Caki2 (cell line): ENCODE results near the gene STXBP6. TPM values are rescaled to one million over a fixed set of nuclear protein-coding genes. Genes with fewer than 3 reads are reported as not detected.

ENCODE experiments used
- DNase-seq: peaks from one replicate; pipeline ENCODE4 v3.0.0-alpha.2; 2015; ENCODE audit warnings: low read depth
- in situ Hi-C: cut with HindIII; loops from 2 replicates; pipeline ENCODE4 v1.10.0; 2016; ENCODE audit warnings: low sequenced_read_pairs, low pct_unique_long_range_greater_than_20kb, mixed read lengths
- total RNA-seq: library from RNA; depleted of rRNA; stranded (reverse); fragments of >200 nt; shearing (Covaris generic); gene quantifications from 2 replicates; pipeline ENCODE4 v1.2.3, GENCODE V29; 2014; ENCODE audit warnings: low replicate concordance

STXBP6 gene
- total RNA-seq, 1 experiment from 2014 or later = 14.9 TPM

DNA sequence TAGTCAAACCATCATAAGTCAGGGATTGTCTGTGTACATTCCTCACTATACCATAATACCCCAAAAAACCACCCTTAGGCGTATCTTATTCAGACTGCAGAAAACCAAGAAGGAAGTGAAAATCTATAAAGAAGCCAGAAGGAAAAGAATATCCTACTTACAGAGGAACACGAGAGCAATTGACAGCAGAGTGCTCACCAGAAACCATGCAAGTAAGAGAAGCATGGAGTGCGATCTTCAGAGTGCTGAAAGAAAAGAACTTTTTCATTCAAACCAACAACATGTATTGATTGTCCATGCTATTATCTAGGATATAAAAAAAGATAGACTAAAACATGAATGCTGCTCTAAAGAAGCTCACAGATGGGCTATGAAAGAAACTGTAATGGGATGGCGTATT, 50.8 kb downstream of the STXBP6 start:
- in situ Hi-C loops = no loop called here
- DNase-seq = no peak

DNA sequence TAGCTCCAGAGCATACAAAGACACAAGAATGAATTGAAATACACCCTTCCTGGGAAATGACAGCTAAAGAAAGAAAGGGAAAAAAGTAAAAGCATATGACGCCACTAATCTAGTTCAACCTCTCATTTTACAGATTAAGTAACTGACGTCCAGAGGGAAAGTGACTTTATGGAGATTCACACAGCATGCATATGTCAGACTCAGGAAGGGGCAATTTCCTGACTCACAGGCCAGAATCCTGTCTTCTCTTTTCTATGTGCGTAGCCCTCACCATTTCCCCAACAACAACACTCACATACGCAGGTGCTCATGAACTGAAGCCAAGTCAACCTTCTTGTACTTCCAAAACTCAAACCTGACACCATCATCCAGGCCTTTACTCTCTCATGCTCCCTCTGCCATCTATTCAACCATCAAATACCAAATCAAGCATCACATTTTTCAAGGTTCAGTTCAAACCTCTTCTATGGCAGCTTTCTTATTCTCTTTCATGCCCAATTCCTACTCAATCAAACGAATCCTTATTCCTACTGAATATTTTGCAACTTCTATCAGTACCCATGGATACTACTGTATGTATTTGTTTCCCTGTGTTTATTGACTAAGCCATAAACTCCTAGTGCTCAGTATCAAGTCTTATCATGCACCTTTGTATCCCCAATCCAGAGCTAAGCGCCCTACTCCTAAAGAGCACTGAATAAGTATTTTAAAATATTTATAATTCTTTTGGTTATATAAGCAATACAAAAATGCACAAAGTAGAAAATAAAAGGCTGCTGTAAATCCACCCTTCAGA, 52.8 kb downstream of the STXBP6 start:
- in situ Hi-C loops = no loop called here
- no peak for DNase-seq

DNA sequence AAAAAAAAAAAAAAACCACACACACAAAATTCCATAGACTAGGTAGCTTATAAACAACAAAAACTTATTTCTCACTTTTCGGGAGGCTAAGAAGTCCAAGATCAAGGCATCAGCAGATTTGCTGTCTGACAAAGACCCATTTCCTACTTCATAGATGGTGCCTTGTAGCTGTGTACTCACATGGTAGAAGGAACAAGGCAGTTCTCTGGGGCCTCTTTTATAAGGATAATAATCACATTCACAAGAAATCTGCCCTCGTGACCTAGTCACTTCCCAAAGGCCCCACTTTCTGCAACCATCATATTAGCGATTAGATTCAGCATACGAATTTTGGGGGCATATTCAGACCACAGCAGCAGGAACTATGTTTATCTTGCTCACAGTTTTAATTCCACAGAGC, 54.9 kb downstream of the STXBP6 start:
- in situ Hi-C loops = no loop called here

DNA sequence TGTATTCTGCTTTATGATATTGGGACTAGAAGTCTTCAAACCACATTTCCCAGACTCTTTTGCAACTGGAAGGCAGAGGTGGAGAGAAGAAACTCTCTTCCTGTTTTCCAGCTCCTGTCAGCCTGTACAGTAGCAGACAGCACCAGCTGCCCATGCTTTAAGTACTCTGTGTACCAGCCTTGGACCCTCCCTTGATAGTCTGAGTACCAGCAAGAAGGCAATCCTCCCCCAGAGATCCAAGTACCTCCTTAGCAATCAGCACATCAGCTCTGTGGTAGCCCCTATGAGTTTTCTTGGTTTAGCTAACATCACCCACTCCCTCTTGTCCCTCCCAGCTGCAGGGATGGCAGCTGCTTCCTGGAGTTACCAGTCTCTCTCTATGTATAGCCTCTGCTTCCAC, 56.3 kb downstream of the STXBP6 start:
- DNase-seq = no peak
- in situ Hi-C loops = no loop called here

More for the DNA sequence above, 54.9 kb downstream of the STXBP6 start:
- DNase-seq = no peak

DNA sequence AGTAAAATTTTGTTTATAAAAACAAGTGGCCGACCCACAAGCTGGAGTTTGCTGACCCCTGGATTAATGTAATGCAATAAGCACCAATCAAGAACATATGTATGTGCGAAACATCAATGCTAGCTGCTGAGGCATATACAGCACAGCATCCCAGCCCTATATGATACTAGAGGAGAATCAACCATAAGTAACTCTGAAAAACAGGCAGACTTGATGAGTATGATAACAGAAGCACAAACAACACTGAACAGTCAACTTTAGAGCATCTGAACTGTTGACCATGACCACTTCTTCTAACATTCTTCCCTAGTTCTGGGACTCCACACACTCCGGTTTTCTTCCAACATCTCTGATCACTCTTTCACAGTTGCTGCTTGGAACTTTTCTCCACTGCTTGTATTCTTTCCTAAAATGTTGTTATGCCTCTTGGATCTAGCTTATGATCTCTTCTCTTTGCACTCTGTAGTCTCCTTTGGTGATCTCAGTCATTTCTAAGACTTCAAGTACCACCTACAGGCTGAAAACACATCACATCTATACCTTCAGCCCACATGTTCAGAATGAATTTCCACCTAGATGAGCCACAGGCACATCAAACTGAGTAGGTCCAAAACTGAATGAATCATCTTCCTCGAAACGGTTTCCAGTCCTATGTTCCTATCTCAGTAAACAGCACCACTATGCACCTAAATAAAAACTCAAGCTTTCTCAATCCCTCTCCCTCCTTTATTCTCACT, 57.2 kb downstream of the STXBP6 start:
- in situ Hi-C loops = no loop called here
- no peak for DNase-seq

DNA sequence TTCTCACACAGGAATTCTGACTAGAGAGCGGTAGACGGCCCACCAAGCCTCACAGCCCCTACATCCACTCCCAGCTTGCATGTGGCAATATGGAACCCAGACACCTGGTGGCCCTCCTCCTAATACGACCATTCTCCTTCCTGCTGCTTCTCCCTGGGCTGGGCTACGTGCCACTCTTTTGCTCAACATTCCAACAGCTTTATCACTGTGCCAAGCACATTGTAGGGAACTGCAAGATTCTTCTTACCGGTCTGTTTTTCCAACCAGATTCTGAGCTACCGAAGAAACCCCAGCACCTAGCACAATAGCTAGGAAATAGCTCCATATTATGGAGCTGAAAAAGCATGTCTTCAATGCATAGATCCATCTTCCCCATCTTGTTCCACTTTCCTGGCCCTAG, 58.1 kb downstream of the STXBP6 start:
- DNase-seq = no peak
- in situ Hi-C loops = no loop called here

DNA sequence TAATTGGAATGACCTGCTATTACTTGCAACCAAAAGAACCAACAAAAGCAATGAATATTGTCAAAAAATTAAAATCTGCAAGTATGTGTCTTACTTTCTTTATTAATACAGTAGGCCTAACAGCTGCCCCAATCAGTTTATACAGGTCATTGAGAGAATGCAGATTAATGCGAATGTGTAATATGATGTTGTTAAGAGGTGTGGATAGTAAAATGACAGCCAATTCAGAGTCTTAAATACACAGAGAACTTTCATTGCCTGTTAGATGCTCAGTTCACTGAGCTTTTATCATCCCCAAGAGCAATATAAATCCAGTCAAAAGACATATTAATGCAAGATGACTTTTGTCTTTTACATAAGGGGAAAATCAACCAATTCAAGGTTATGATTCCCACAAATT, 58.7 kb downstream of the STXBP6 start:
- no peak for DNase-seq
- in situ Hi-C loops = no loop called here

DNA sequence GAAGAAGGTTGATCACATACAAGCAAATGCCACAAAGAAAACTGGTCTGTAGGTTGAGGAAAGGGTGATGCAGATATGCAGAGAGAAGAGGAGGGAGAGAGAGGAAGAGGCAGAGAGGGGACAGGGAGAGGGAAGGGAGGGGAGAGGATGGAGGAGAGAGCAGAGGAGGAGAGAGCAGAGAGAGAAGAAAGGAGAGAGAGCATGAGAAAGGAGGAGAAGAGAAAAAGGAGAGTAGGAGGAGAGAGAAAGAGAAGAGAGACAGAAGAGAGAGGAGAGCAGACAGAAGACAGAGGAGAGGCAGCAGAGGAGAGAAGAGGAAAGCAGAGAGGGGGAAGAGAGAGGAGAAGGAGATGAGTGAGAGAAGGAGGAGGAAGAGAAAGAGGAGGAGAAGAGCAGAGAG, 59.2 kb downstream of the STXBP6 start:
- no peak for DNase-seq
- in situ Hi-C loops = no loop called here

DNA sequence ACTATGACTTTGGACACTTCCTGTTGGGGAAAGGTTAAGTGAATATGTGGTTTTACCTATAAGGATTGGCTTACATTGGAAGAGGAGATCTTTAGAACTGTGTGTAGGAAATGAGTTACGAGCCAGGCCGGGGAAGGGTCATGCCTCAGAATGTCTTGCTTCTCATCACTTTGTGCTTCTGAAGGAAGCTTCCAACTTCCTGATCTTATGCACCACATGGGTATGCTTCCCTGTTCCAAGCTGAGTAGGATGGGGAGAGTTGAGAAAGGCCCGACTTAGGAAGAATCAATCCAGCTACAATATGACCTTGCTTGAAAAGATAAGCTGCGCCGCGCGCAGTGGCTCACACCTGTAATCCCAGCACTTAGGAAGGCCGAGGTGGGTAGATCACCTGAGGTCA, 59.9 kb downstream of the STXBP6 start:
- DNase-seq = no peak
- in situ Hi-C loops = no loop called here

DNA sequence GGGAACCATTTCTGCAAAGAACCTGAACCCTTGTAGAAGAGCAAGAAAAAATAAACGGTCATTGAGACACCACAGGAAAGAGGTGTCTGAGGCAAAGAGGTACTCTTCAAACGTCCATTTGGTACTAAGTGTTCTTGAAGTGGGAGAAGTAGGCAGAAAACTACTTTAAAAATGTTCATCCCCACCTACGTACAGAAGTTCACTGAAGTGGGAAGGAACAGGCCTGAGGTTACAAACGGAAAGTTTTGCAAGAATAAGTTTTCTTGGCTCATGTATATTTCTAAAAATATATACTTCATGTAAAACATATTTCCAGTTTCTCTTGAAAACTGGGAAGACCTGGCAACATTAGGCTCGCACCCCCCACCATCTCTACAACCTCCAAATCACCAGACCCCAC, 61.2 kb downstream of the STXBP6 start:
- no peak for DNase-seq
- in situ Hi-C loops = no loop called here

DNA sequence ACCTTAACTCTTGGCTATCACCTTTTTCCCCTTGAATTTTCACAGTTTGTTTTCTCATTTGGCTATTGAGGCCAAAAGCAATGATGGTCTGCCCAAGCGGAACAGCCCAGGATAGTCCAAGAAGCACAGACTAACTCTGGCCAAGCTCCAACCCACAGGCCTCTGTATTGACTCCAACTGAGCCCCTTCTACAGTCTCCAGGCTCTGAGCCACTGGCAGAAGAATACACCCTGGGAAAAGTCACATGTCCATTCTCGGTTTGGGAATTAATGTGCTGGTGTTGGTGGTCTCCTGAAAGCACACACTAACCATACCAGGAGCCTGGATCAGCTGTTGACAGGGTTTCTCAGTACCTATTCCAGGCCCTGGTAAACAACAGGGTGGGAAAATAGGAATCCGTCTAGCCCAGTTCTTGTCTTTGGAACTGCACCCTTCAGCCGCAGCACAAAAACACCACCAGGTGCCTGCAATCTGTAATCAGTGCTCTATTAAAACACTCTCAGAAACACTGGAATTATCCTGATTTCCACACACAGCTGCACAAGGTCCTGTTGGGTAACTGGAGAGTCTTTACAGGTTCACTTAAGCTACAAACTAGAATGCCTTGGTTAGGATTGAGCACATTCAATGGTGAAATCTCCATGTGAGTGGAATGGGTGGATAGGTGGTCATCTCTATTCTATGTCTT, 63.6 kb downstream of the STXBP6 start:
- in situ Hi-C loops = no loop called here

DNA sequence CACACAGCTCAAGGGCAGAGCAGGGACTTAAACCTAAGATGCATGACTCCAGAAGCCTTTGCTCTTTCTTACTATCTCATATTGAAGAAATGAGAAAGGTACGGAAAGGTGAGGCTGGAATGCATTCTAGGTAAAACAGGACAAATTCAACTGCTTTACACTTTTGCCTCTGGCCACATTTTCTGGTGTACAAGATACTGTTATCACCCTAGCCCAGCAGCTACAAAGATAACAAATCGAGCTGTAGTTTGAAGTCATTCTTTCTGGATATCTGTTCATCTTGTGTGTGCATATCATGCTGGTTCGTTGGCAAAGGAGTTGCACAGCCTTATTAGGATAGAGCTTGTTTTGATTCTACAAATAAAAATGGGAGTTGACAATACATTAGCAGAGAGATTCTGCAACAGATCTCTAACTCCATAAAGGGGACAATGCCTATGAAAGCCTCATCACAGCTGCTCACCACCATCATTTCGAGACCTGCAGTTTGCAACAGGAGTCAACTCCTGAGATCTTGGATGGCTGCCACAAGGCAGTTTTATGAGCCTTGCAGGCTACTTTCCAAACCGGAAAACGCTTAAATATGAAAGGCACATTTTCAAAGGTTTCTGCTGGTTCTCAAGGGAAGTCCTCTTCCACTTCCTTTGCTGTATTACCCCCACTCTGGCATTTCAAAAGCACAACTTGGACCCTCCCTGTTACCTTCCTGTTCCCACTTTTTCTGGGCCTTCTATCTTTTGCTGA, 64.9 kb downstream of the STXBP6 start:
- no peak for DNase-seq
- in situ Hi-C loops = no loop called here

More for the DNA sequence above, 63.6 kb downstream of the STXBP6 start:
- no peak for DNase-seq

DNA sequence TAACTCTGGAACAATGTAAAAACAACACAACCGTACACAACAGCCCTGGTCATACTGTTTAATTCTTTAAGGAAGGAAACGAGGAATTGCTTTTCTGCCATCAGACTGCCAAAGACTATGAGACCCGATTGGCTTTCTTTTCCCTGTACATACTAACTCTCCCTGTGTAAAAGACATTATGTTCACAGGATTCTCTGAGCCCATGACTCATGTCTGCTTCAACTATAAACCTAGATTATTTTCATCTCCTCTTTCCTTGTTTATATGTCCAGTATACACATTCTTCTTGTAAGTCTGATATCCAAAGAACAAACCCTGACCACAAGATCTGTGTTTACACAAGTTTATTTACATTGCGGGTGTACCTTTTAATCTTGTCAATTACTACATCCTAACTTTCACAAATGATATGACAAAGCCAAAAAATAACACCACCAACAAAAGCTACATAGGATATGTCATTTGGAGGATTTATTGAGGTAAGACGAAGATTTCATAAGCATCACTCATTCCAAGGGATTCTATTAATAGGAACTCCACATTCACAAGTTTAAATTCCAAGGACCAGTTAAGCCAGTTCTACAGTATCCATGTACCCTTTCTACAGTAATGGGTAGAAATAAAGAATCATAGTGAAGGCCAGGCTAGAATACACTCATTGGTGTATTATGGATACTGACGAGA, 67.3 kb downstream of the STXBP6 start:
- in situ Hi-C loops = no loop called here
- DNase-seq = peak; percentile 71

DNA sequence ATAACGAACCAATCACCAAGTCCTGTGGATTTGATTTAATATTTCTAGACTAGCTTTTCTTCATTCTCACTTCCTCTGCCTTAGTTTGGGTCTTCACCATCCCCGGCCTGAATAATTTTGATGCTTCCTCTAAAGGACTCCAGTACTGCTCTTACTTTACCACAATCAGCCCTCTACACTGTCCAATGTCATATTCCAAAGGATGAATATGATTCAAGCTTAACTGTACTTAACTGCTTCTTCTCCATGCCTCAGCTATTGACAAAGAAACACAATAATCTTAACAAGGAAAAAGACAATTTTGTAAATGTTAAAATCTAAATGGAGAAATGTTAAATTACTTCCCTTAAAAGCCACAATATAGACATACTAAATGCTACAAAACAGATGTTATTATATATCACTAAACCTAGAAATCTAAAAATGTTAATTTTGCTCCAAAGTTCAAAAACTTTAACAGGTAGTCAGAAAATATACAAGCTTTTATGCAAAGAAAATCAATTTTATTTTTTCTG, 70.2 kb downstream of the STXBP6 start:
- in situ Hi-C loops = no loop called here
- DNase-seq = no peak

DNA sequence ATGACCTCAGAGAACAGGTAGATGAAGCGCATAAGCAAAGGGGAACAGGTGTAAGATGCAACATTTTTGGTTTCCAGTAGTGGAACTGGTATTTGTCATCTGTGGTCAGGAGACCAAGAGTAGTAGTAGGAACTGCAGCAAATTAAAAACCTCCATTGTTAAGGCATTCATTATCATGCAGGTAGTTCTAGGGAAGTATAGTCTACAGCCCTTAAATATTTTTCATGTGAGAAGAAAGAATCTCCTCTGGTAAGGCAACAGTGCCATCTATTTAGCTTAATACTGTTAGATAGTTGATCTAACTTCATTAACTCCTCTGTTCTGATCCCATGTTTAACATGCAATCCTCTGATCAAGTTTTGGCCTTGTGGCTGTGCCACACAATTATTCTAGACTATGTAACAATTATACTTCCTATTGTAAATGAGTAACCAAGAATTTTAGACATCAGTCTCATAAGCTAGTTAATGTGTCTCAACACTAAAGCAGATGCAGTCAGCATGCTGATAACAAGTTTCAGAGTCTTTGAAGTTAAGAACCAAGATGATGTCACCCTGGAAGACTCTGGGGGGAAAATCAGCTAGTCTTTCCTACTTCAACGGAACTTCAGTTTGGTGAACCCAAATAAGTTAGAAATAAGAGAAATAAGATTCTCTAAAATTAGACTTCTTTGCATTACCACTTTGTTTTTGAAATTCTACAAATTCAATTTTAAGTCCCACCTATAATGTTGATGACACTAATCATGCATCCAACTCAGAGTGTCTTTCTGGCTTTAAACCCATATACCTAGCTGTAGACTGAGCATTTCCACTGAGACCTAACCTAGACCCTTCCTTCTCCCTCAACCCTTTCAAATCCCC, 70.9 kb downstream of the STXBP6 start:
- in situ Hi-C loops = no loop called here
- peak; percentile 52 for DNase-seq

DNA sequence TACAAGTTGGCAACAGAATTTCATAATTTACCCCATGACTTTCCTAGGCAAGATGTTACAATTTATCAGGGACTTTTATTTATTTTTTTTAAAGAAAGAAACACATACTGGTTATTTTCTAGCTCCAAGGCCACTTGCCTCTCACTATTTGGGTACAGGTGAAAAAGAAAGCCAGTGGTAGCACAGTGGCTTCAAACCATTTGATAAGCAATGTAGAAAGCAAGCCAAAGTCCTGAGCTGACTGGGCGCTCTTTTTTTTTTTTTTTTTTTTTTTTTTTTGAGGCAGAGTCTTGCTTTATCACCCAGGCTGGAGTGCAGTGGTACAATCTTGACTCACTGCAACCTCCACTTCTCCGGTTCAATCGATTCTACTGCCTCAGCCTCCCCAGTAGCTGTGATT, 73.3 kb downstream of the STXBP6 start:
- in situ Hi-C loops = no loop called here

DNA sequence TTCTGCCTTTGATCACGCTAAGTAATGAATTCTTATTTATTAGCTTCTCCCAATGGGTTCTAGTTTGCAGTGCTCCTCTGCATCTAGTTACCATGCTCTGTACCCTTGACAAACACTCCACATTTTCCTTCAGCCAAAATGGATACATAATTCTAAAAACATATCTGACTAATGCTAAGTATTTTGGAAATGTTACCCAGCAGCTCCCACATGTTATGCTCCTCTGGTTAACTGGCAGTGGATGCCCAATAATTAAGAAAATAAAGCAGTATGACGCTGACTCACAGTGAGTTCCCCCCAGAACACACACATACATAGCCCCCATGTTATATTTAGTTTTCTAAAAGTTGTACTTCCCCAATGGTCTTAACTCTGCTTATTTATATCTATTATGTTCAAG, 74.6 kb downstream of the STXBP6 start:
- in situ Hi-C loops = no loop called here
- DNase-seq = no peak

More for the DNA sequence above, 73.3 kb downstream of the STXBP6 start:
- no peak for DNase-seq
